ENCODE measurements around the gene NDUFA11. TPM values are rescaled to one million over a fixed set of nuclear protein-coding genes. Genes with fewer than 3 reads are reported as not detected.

NDUFA11 gene
- total RNA-seq, 2 experiments from 2014 or later: 94.3 to 96.7 TPM

DNA sequence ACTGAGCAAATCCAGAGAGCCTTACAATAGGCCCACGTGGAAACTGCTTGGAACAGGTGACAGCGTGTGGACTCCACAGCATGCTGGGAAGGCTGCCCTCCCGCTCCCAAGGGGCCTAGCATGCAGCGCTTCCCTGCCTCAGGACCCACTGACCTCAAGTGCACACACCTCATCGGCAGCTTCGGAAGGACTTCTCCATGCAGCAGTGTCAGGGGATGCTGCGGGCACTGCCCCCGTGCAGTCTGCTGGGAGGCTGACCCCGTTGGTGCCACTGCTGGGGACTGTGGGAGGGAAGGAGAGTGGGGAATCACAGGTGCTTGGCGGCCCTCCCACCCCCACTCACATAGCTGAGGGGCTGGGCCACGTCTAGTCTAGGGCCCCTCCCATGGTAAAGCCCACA lies 27.7 kb upstream of the NDUFA11 start:
- no peak overlapping the region for H3K27ac Mint-ChIP-seq
- H3K36me3 ChIP-seq (ENCODE audit: insufficient read depth, low read length): peaks cover 94% of the 10 kb centered on the region
- H3K9me3 Mint-ChIP-seq: no peaks in the 10 kb centered on the region
- no peak overlapping the region for H3K4me3 ChIP-seq (ENCODE audit: low read length)
- H3K27me3 ChIP-seq (ENCODE audit: control insufficient read depth in 1 of 2, insufficient read depth in 2 of 2, low read length in 2 of 2): no peaks in the 10 kb centered on the region
- ChIA-PET CTCF (no interaction called here), POLR2A (no interaction called here)
- no peak overlapping the region for H3K4me3 Mint-ChIP-seq
- DNase-seq (no peak), ATAC-seq (ENCODE audit: poor library complexity) (no peak)
- H3K4me1 ChIP-seq (ENCODE audit: insufficient read depth, low read length): no peaks in the 10 kb centered on the region
- peaks cover 87% of the 10 kb centered on the region for H3K36me3 Mint-ChIP-seq (ENCODE audit: low read depth)
- H3K27me3 Mint-ChIP-seq: no peaks in the 10 kb centered on the region
- H3K27ac ChIP-seq (ENCODE audit: low read depth in 1 of 2, low read length in 2 of 2): no peak overlapping the region
- TF ChIP-seq, protein P1, sequence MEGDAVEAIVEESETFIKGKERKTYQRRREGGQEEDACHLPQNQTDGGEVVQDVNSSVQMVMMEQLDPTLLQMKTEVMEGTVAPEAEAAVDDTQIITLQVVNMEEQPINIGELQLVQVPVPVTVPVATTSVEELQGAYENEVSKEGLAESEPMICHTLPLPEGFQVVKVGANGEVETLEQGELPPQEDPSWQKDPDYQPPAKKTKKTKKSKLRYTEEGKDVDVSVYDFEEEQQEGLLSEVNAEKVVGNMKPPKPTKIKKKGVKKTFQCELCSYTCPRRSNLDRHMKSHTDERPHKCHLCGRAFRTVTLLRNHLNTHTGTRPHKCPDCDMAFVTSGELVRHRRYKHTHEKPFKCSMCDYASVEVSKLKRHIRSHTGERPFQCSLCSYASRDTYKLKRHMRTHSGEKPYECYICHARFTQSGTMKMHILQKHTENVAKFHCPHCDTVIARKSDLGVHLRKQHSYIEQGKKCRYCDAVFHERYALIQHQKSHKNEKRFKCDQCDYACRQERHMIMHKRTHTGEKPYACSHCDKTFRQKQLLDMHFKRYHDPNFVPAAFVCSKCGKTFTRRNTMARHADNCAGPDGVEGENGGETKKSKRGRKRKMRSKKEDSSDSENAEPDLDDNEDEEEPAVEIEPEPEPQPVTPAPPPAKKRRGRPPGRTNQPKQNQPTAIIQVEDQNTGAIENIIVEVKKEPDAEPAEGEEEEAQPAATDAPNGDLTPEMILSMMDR (IDR thresholded peaks at IDR 0.05): no peak
- intact Hi-C loops (cut with DNase I, micrococcal nuclease): no loop called here
- H3K9me3 ChIP-seq (ENCODE audit: control insufficient read depth in 1 of 2, insufficient read depth in 1 of 2, low read length in 2 of 2): no peaks in the 10 kb centered on the region
- H3K4me1 Mint-ChIP-seq (ENCODE audit: low read depth): no peaks in the 10 kb centered on the region

GRCh38 chr19:5929625-5930024 lies 26.0 kb upstream of the NDUFA11 start:
- intact Hi-C loops (cut with DNase I, micrococcal nuclease): no loop called here
- ChIA-PET CTCF (no interaction called here), POLR2A (no interaction called here)
- H3K27ac Mint-ChIP-seq: no peak overlapping the region
- ATAC-seq (ENCODE audit: poor library complexity) (no peak), DNase-seq (no peak)
- H3K27me3 Mint-ChIP-seq: no peaks in the 10 kb centered on the region
- no peaks in the 10 kb centered on the region for H3K4me1 Mint-ChIP-seq (ENCODE audit: low read depth)
- TF ChIP-seq, protein P1 (IDR thresholded peaks at IDR 0.05): no peak
- H3K27ac ChIP-seq (ENCODE audit: low read depth in 1 of 2, low read length in 2 of 2): no peak overlapping the region
- H3K9me3 ChIP-seq (ENCODE audit: control insufficient read depth in 1 of 2, insufficient read depth in 1 of 2, low read length in 2 of 2): no peaks in the 10 kb centered on the region
- peaks cover 85% of the 10 kb centered on the region for H3K36me3 Mint-ChIP-seq (ENCODE audit: low read depth)
- no peak overlapping the region for H3K4me3 ChIP-seq (ENCODE audit: low read length)
- H3K27me3 ChIP-seq (ENCODE audit: control insufficient read depth in 1 of 2, insufficient read depth in 2 of 2, low read length in 2 of 2): no peaks in the 10 kb centered on the region
- no peaks in the 10 kb centered on the region for H3K4me1 ChIP-seq (ENCODE audit: insufficient read depth, low read length)
- H3K36me3 ChIP-seq (ENCODE audit: insufficient read depth, low read length): peaks cover 95% of the 10 kb centered on the region
- H3K4me3 Mint-ChIP-seq: no peak overlapping the region
- H3K9me3 Mint-ChIP-seq: no peaks in the 10 kb centered on the region

DNA sequence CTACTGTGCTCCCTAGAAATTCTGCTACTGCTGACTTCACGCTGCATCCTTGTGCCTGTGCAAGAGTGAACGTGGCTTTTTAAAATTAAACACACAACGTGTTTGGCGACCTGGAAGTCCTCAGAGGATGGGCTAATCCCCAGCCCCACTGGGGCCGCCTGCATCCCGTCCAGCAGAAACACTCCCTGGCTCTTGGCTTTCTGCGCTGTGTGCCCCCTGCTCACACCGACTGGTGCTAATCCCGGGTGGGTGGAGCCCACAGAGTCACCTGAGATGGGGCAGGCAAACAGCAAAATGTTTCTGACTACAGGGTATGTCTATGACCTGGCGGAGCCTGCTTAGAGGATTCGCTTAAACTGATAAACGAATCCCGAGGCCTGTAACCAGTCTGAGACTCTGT lies 25.6 kb upstream of the NDUFA11 start:
- ATAC-seq (ENCODE audit: poor library complexity) (no peak), DNase-seq (no peak)
- Histone ChIP-seq H3K36me3 (ENCODE audit: insufficient read depth, low read length) (peaks cover 98% of the 10 kb centered on the region), H3K4me1 (ENCODE audit: insufficient read depth, low read length) (no peaks in the 10 kb centered on the region), H3K4me3 (ENCODE audit: low read length) (no peak overlapping the region), H3K27ac (ENCODE audit: low read depth in 1 of 2, low read length in 2 of 2) (no peak overlapping the region), H3K9me3 (ENCODE audit: control insufficient read depth in 1 of 2, insufficient read depth in 1 of 2, low read length in 2 of 2) (no peaks in the 10 kb centered on the region), H3K27me3 (ENCODE audit: control insufficient read depth in 1 of 2, insufficient read depth in 2 of 2, low read length in 2 of 2) (no peaks in the 10 kb centered on the region)
- ChIA-PET POLR2A (no interaction called here), CTCF (no interaction called here)
- no peaks in the 10 kb centered on the region for H3K27me3 Mint-ChIP-seq
- no peaks in the 10 kb centered on the region for H3K9me3 Mint-ChIP-seq
- H3K4me1 Mint-ChIP-seq (ENCODE audit: low read depth): no peaks in the 10 kb centered on the region
- H3K4me3 Mint-ChIP-seq: no peak overlapping the region
- peaks cover 85% of the 10 kb centered on the region for H3K36me3 Mint-ChIP-seq (ENCODE audit: low read depth)
- intact Hi-C loops (cut with DNase I, micrococcal nuclease): no loop called here
- H3K27ac Mint-ChIP-seq: no peak overlapping the region
- TF ChIP-seq, protein P1 (IDR thresholded peaks at IDR 0.05): no peak
